H1 (cell line): ENCODE results near the gene DEDD. TPM values are rescaled to one million over a fixed set of nuclear protein-coding genes. Genes with fewer than 3 reads are reported as not detected.

Experiments used
- CTBP2 ChIP-seq: IDR thresholded peaks from 2 replicates; pipeline ENCODE4 v1.7.0; 2011; ENCODE audit warnings: borderline replicate concordance, mild to moderate bottlenecking, moderate library complexity, mixed read lengths, low read length; ENCODE audit not compliant: insufficient read depth, insufficient read length
- KDM1A ChIP-seq: fragments of 200-600, 300-600 bp; sonication (generic); IDR thresholded peaks from 2 replicates; pipeline ENCODE4 v1.7.1; 2016; ENCODE audit warnings: mild to moderate bottlenecking, low read length, borderline replicate concordance
- POLR2AphosphoS5 ChIP-seq: IDR thresholded peaks from 2 replicates; pipeline ENCODE4 v1.6.1; 2011; ENCODE audit warnings: low read depth, low read length
- RFX5 ChIP-seq: IDR thresholded peaks from 2 replicates; pipeline ENCODE4 v1.6.1; 2011; ENCODE audit warnings: low read depth, low read length, improper control_type of control experiment, borderline replicate concordance
- SP4 ChIP-seq: IDR thresholded peaks from 2 replicates; pipeline ENCODE4 v1.6.1; 2012; ENCODE audit warnings: low read length, inconsistent platforms
- polyA plus RNA-seq, 7 experiments: library from polyadenylated mRNA; depleted of rRNA in 3 of 7; stranded (reverse) in 5 of 7; unstranded in 2 of 7; fragments of >200 nt in 5 of 7; fragments of 200-250 nt in 2 of 7; gene quantifications; 1 replicate in 5 of 7; 2 replicates in 1 of 7; 4 replicates in 1 of 7; pipeline versions ENCODE4 v1.2.1 to v1.2.3, GENCODE V29; 2011 to 2013; ENCODE audit warnings: missing spikeins in 2 of 7, mixed read lengths in 2 of 7
- total RNA-seq: library from RNA; stranded (reverse); fragmentation: NEBNext Ultra II Directional; extraction: Animal tissue kit (Norgen Biotek cat#: 25700); gene quantifications from 2 replicates; pipeline ENCODE4 v1.2.1, GENCODE V29; 2021
- TF ChIP-seq, protein P1 (sequence below), 3 experiments: IDR thresholded peaks; 1 replicate in 2 of 3; 2 replicates in 1 of 3; pipeline versions ENCODE4 v1.5.1 to v1.6.1; 2011; ENCODE audit warnings: low read length in 3 of 3, mild to moderate bottlenecking in 3 of 3, inconsistent platforms in 2 of 3, low read depth in 1 of 3, moderate library complexity in 1 of 3; ENCODE audit not compliant: insufficient read depth in 1 of 3; ENCODE audit errors: control extremely low read depth in 1 of 3

The DEDD gene
- total and polyA plus RNA-seq, 2 of the 8 experiments (the other 6 are each of a cell fraction or from before 2014, with no cell fraction given): 42.6 to 55.9 TPM

DNA sequence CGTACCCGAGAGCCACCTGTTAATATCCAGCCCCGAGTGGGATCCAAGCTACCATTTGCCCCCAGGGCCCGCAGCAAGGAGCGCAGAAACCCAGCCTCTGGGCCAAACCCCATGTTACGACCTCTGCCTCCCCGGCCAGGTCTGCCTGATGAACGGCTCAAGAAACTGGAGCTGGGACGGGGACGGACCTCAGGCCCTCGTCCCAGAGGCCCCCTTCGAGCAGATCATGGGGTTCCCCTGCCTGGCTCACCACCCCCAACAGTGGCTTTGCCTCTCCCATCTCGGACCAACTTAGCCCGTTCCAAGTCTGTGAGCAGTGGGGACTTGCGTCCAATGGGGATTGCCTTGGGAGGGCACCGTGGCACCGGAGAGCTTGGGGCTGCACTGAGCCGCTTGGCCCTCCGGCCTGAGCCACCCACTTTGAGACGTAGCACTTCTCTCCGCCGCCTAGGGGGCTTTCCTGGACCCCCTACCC, 28.2 kb upstream of the DEDD start (continued):
- TF ChIP-seq, protein P1, sequence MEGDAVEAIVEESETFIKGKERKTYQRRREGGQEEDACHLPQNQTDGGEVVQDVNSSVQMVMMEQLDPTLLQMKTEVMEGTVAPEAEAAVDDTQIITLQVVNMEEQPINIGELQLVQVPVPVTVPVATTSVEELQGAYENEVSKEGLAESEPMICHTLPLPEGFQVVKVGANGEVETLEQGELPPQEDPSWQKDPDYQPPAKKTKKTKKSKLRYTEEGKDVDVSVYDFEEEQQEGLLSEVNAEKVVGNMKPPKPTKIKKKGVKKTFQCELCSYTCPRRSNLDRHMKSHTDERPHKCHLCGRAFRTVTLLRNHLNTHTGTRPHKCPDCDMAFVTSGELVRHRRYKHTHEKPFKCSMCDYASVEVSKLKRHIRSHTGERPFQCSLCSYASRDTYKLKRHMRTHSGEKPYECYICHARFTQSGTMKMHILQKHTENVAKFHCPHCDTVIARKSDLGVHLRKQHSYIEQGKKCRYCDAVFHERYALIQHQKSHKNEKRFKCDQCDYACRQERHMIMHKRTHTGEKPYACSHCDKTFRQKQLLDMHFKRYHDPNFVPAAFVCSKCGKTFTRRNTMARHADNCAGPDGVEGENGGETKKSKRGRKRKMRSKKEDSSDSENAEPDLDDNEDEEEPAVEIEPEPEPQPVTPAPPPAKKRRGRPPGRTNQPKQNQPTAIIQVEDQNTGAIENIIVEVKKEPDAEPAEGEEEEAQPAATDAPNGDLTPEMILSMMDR (IDR thresholded peaks at IDR 0.05; ENCODE audit: control extremely low read depth in 1 of 3, insufficient read depth in 1 of 3, low read depth in 1 of 3, low read length in 3 of 3): no peak
- no peak for TF ChIP-seq SP4
- TF ChIP-seq POLR2AphosphoS5: no peak
- TF ChIP-seq CTBP2: no peak
- TF ChIP-seq KDM1A: no peak
- TF ChIP-seq RFX5: no peak
